A673 (cell line): ENCODE measurements around the gene EMID1.

Experiments
- CTCF ChIP-seq: fragments of 300-800, 200-600 bp; sonication (generic); conservative IDR thresholded peaks from 2 replicates; pipeline ENCODE4 v1.5.1; 2017; ENCODE audit warnings: low read depth, mild to moderate bottlenecking, antibody characterized with exemption, low read length, moderate library complexity, mixed read lengths
- EZH2 ChIP-seq: fragments of 200-600 bp; sonication (generic); IDR thresholded peaks from 2 replicates; pipeline ENCODE4 v1.6.1; 2017; ENCODE audit warnings: borderline replicate concordance, low read depth, mild to moderate bottlenecking, mixed read lengths, antibody characterized with exemption, low read length; ENCODE audit not compliant: poor library complexity, severe bottlenecking

DNA sequence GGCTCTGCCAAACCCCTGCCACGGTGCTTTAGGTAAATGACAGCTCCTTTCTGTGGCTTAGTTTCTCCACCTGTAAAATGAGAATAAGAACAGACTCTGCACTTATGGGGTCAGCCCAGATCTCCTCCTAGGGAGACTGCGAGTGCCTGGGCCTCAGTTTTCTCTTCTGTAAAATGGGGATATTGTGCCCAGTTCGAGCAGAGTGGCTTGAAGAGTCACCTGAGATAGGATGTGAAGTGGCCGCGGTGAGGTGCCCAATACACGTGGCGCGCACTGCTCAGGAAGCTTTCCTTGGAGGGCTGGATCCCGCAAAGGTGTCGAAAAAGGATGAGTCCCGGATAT, 473 bp upstream of the EMID1 start:
- TF ChIP-seq CTCF (no peak), EZH2 (no peak)
